ENCODE data around the gene RGS13. TPM values are rescaled to one million over a fixed set of nuclear protein-coding genes. Genes with fewer than 3 reads are reported as not detected.
"Not testable (repeated sequence)": the region's sequence is repeated elsewhere in the genome, so short reads cannot be mapped to it uniquely, and the experiment has no call there.

Gene RGS13
- total RNA-seq, 1 donor from 2014 or later, result 0.98 TPM

GRCh38 chr1:192678099-192678498, 42.2 kb downstream of the RGS13 start:
- H3K27me3 ChIP-seq, result no peaks in the 10 kb centered on the region
- TF ChIP-seq POLR2AphosphoS5 (IDR thresholded peaks at IDR 0.05; ENCODE audit: insufficient read depth in 1 of 2, low read depth in 1 of 2) (no peak), CTCF (IDR thresholded peaks at IDR 0.05) (no peak), POLR2A (IDR thresholded peaks at IDR 0.05) (no peak)
- no peaks in the 10 kb centered on the region for H3K36me3 ChIP-seq
- DNase-seq (ENCODE audit: extremely low spot score in 2 of 2), result no peak
- H3K27ac ChIP-seq, result no peak overlapping the region
- H3K9me3 ChIP-seq, result no peaks in the 10 kb centered on the region
- intact Hi-C loops (cut with DNase I), result no loop called here
- no peak overlapping the region for H3K4me3 ChIP-seq
- no peaks in the 10 kb centered on the region for H3K4me1 ChIP-seq

GRCh38 chr1:192682335-192682734, 46.4 kb downstream of the RGS13 start:
- H3K27ac ChIP-seq, result no peak overlapping the region
- no peaks in the 10 kb centered on the region for H3K9me3 ChIP-seq
- intact Hi-C loops (cut with DNase I), result no loop called here
- H3K27me3 ChIP-seq, result no peaks in the 10 kb centered on the region
- H3K4me3 ChIP-seq, result no peak overlapping the region
- no peaks in the 10 kb centered on the region for H3K4me1 ChIP-seq
- H3K36me3 ChIP-seq, result no peaks in the 10 kb centered on the region
- TF ChIP-seq POLR2A (IDR thresholded peaks at IDR 0.05), result no peak
- TF ChIP-seq CTCF (IDR thresholded peaks at IDR 0.05), result no peak
- TF ChIP-seq POLR2AphosphoS5 (IDR thresholded peaks at IDR 0.05; ENCODE audit: insufficient read depth in 1 of 2, low read depth in 1 of 2), result no peak
- DNase-seq (ENCODE audit: extremely low spot score in 2 of 2), result no peak

- H3K4me1 ChIP-seq; H3K9me3 ChIP-seq; H3K27me3 ChIP-seq; intact Hi-C loops (cut with DNase I); H3K4me3 ChIP-seq; H3K27ac ChIP-seq; H3K36me3 ChIP-seq; DNase-seq (ENCODE audit: extremely low spot score in 2 of 2): not testable (repeated sequence)
These were observed 47.1 kb downstream of the RGS13 start for GRCh38 chr1:192683081-192683480.

- Histone ChIP-seq H3K4me1 (no peaks in the 10 kb centered on the region), H3K9me3 (no peaks in the 10 kb centered on the region), H3K36me3 (no peaks in the 10 kb centered on the region), H3K4me3 (no peak overlapping the region), H3K27me3 (no peaks in the 10 kb centered on the region), H3K27ac (no peak overlapping the region)
- no peak for TF ChIP-seq POLR2A (IDR thresholded peaks at IDR 0.05)
- TF ChIP-seq POLR2AphosphoS5 (IDR thresholded peaks at IDR 0.05; ENCODE audit: insufficient read depth in 1 of 2, low read depth in 1 of 2), result no peak
- no peak for TF ChIP-seq CTCF (IDR thresholded peaks at IDR 0.05)
- no peak for DNase-seq (ENCODE audit: extremely low spot score in 2 of 2)
- intact Hi-C loops (cut with DNase I), result no loop called here
These were observed 53.5 kb downstream of the RGS13 start for GRCh38 chr1:192689459-192689858.

- TF ChIP-seq POLR2A (IDR thresholded peaks at IDR 0.05), result no peak
- TF ChIP-seq POLR2AphosphoS5 (IDR thresholded peaks at IDR 0.05; ENCODE audit: insufficient read depth in 1 of 2, low read depth in 1 of 2), result no peak
- no peak for TF ChIP-seq CTCF (IDR thresholded peaks at IDR 0.05)
- no peaks in the 10 kb centered on the region for H3K4me1 ChIP-seq
- H3K27me3 ChIP-seq, result no peaks in the 10 kb centered on the region
- intact Hi-C loops (cut with DNase I), result no loop called here
- H3K27ac ChIP-seq, result no peak overlapping the region
- H3K4me3 ChIP-seq, result no peak overlapping the region
- no peak for DNase-seq (ENCODE audit: extremely low spot score in 2 of 2)
- H3K36me3 ChIP-seq, result no peaks in the 10 kb centered on the region
- no peaks in the 10 kb centered on the region for H3K9me3 ChIP-seq
These were observed 55.1 kb downstream of the RGS13 start for GRCh38 chr1:192691041-192691440.

- no peak overlapping the region for H3K27ac ChIP-seq
- DNase-seq (ENCODE audit: extremely low spot score in 2 of 2), result no peak
- H3K4me1 ChIP-seq, result no peaks in the 10 kb centered on the region
- H3K36me3 ChIP-seq, result no peaks in the 10 kb centered on the region
- no peak overlapping the region for H3K4me3 ChIP-seq
- H3K27me3 ChIP-seq, result no peaks in the 10 kb centered on the region
- H3K9me3 ChIP-seq, result no peaks in the 10 kb centered on the region
- TF ChIP-seq POLR2AphosphoS5 (IDR thresholded peaks at IDR 0.05; ENCODE audit: insufficient read depth in 1 of 2, low read depth in 1 of 2), result no peak
- TF ChIP-seq POLR2A (IDR thresholded peaks at IDR 0.05), result no peak
- intact Hi-C loops (cut with DNase I), result no loop called here
These were observed 60.1 kb downstream of the RGS13 start for GRCh38 chr1:192696082-192696481.
